Measurements from ENCODE around the gene HMGN4.

- TF ChIP-seq, protein P1, sequence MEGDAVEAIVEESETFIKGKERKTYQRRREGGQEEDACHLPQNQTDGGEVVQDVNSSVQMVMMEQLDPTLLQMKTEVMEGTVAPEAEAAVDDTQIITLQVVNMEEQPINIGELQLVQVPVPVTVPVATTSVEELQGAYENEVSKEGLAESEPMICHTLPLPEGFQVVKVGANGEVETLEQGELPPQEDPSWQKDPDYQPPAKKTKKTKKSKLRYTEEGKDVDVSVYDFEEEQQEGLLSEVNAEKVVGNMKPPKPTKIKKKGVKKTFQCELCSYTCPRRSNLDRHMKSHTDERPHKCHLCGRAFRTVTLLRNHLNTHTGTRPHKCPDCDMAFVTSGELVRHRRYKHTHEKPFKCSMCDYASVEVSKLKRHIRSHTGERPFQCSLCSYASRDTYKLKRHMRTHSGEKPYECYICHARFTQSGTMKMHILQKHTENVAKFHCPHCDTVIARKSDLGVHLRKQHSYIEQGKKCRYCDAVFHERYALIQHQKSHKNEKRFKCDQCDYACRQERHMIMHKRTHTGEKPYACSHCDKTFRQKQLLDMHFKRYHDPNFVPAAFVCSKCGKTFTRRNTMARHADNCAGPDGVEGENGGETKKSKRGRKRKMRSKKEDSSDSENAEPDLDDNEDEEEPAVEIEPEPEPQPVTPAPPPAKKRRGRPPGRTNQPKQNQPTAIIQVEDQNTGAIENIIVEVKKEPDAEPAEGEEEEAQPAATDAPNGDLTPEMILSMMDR (IDR thresholded peaks at IDR 0.05; ENCODE audit: extremely low read depth in 1 of 2, insufficient read depth in 1 of 2, low read depth in 1 of 2, low read length in 2 of 2) = no peak
- TF ChIP-seq EZH2 (IDR thresholded peaks at IDR 0.05; ENCODE audit: borderline replicate concordance, low read depth, low read length, severe bottlenecking) (no peak), POLR2AphosphoS5 (IDR thresholded peaks at IDR 0.05; ENCODE audit: insufficient read depth, low read depth, low read length) (no peak), POLR2A (IDR thresholded peaks at IDR 0.05; ENCODE audit: low read depth, low read length) (no peak)
These were observed 15.1 kb downstream of the HMGN4 start for GRCh38 chr6:26553264-26553634.
